HUES6 (cell line): Measurements from ENCODE around the gene GRID1.

Experiments
- H3K27ac ChIP-seq: 2 replicates; pipeline ENCODE4 v1.7.0; 2013; ENCODE audit warnings: low read depth, mild to moderate bottlenecking, low read length, inconsistent platforms
- H3K27me3 ChIP-seq: 2 replicates; pipeline ENCODE4 v1.6.1; 2013; ENCODE audit warnings: low read length; ENCODE audit not compliant: control insufficient read depth, insufficient read depth
- H3K36me3 ChIP-seq: 2 replicates; pipeline ENCODE4 v1.6.1; 2013; ENCODE audit warnings: low read length; ENCODE audit not compliant: control insufficient read depth, insufficient read depth
- H3K4me1 ChIP-seq: 2 replicates; pipeline ENCODE4 v1.6.1; 2013; ENCODE audit warnings: low read length; ENCODE audit not compliant: control insufficient read depth, insufficient read depth
- H3K4me3 ChIP-seq: 2 replicates; pipeline ENCODE4 v1.5.1; 2013; ENCODE audit warnings: low read depth, low read length
- H3K9ac ChIP-seq: one replicate; pipeline ENCODE4 v1.6.1; 2013; ENCODE audit warnings: mild to moderate bottlenecking, low read length
- H3K9me3 ChIP-seq: 2 replicates; pipeline ENCODE4 v1.6.1; 2013; ENCODE audit warnings: low read depth, low read length; ENCODE audit not compliant: control insufficient read depth, insufficient read depth

The GRID1 gene

DNA sequence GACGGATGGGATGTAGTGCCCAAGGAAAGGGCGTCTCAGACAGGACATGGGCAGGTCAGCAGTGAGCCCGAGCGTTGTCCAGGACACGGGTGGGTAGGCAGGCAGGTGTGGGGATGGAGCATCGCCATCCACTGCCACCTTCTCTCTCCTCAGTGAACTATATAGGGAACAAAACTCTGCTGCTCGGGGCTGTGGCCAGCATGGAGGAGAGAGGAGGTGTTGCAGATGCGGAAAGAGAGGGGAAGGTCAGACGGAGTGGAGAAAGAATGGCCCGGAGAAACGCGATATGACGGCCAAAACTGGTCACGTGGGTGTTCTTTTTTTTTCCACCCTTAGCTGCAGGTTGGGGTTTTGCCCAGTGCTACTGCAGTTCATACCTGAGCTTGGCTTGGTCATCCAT is 71.2 kb downstream of the GRID1 start:
- Histone ChIP-seq H3K27ac (no peak overlapping the region), H3K4me1 (peaks cover 17% of the 10 kb centered on the region; the same call in 1 of the 2 replicates), H3K9ac (no peak overlapping the region), H3K27me3 (no peaks in the 10 kb centered on the region), H3K4me3 (no peak overlapping the region), H3K36me3 (no peaks in the 10 kb centered on the region), H3K9me3 (no peaks in the 10 kb centered on the region)

DNA sequence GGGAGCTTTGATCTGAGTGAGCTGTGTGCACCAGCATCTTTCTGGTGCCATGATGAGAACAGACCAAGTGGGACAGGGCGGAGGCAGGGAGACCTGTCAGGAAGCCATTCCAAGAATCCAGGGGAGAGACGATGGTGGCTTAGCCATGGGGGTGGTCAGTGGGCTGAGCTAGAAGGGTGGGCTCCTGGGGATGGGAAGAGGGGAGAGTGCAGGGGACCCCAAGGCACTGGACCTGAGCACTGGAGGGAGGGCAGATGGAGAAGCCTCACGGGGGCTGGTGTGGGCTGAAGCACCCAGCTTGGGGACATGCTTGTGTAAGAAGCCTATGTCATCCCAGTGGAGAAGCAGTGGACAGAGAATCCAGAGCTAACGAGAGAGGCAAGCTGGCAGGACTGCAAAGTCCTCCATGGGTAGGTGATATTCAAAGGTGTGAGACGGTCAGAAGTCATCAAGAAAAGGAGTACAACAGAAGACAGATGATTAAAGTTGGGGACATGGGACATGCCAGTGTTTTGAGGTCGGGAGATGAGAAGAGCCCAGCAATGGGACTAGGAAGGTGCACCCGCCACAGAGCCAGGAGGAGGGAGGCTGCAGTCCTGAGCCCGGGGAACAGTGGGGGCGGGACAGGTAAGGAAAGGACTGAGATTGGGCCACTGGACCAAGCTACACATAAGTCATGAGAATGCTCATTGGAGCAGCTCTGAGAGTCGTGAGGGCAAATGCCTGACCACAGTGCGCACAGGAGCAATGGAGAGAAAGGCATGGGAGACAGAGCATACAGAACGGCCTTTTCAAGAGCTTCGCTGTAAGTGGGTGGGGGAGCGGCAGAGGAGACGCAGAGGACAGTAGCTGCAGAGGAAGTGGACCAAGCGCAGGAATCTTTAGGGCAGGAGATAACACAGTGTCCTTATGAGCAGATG is 72.0 kb downstream of the GRID1 start:
- H3K36me3 ChIP-seq = no peaks in the 10 kb centered on the region
- no peak overlapping the region for H3K9ac ChIP-seq
- H3K27ac ChIP-seq = no peak overlapping the region
- H3K9me3 ChIP-seq = no peaks in the 10 kb centered on the region
- H3K4me3 ChIP-seq = no peak overlapping the region
- no peaks in the 10 kb centered on the region for H3K27me3 ChIP-seq
- peaks cover 17% of the 10 kb centered on the region; the same call in 1 of the 2 replicates for H3K4me1 ChIP-seq

DNA sequence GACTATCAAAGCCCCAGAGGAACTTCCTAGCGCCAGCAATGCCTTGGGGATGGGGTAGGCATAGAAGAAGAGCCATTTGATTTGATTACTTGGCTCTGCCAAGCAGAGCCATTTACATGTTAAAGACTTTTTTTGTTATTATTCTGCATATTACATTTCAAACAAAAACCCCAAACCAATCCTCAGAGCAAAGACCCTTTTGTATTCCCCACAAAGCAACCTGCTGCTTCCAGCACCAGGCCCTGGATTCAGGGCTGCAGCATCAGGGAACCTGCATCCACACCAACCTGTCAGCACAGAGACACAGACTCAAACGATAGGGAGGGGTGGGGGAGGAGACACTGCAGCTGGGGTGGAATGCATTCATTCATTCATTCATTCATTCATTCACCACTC is 73.2 kb downstream of the GRID1 start:
- no peak overlapping the region for H3K27ac ChIP-seq

DNA sequence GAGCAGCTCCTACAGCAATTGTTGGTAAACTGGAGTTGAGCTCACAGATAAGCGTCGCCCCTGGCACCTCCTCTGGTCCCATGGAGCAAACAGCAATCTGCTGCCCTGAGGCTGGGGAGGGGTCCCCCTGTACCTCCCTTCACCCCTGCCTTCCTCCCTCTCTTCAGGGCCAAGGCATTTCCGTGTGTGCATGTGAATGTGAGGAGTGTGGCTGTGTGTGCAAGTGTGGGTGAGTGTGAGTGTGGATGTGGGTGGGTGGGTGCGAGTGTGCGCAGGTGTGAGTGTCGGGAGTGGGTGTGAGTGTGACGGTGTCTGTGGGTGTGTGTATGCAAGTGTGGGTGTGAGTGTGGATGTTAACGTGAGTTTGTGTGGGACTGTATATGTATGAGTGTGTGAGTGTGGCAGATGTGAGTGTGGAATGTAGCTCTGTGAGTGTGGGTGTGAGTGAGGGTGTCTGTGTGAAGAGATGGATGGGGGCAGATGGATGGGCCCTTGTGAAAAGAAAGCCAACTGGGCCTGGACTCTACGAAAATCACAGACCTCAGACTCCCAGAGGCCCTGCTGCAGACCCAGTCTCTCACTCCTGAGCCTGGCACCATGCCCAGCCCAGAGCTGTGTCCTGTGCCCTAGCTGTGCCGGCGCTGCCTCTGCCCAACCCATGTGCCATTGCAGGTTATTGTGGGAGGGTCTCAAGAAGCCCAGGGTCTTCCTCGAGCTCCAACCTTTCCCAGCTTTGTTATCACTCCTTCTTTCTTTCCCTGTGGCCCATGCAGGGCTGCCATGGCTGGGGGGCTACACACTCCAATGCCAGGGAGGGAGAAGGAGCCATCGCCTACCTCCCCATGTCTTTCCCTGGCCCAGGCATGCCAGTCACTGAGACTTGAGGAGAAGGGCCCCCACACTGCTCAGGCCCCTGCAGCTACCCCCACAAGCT is 73.9 kb downstream of the GRID1 start:
- H3K27ac ChIP-seq = no peak overlapping the region

More for the DNA sequence above, 73.2 kb downstream of the GRID1 start:
- no peaks in the 10 kb centered on the region for H3K27me3 ChIP-seq
- H3K36me3 ChIP-seq = no peaks in the 10 kb centered on the region
- no peak overlapping the region for H3K4me3 ChIP-seq
- no peaks in the 10 kb centered on the region for H3K9me3 ChIP-seq
- no peak overlapping the region for H3K9ac ChIP-seq
- peaks cover 17% of the 10 kb centered on the region; the same call in 1 of the 2 replicates for H3K4me1 ChIP-seq

DNA sequence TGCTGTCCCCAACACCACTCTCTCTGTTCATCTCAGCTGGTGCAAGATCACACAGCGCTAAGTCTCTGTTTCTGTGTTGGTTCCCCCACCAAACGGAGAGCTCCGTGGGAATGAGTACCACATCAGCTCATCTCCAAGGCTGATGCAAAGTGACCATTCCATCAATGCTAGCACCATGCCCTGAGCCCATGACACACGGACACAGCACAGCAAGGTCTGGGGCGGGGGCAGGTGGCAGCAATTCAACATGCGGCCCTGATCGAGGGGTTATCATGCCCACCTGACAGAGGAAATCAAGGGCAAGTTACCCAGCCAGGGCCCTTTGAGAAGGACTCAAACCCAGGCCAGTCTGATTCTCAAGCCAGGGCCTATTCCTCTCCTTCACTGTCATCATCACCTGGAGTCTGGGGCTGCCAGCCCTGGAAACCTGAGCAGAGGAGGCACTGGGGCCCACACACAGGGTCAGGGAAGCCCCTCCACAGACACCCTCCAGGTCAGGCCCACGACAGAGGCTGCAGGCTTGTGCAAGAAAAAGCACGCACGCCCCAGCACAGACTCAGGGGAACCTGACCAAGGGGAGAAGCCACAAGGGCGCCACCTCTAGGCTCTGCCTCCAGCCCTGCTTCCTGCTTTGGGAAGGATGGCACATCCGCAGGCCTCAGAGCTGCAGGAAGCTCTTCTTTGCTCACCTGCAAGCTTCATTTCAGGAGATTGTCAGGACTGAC is 74.8 kb downstream of the GRID1 start:
- no peaks in the 10 kb centered on the region for H3K9me3 ChIP-seq
- H3K27me3 ChIP-seq = no peaks in the 10 kb centered on the region

More for the DNA sequence above, 73.9 kb downstream of the GRID1 start:
- Histone ChIP-seq H3K27me3 (no peaks in the 10 kb centered on the region), H3K4me3 (no peak overlapping the region), H3K4me1 (peaks cover 17% of the 10 kb centered on the region; the same call in 1 of the 2 replicates), H3K36me3 (no peaks in the 10 kb centered on the region), H3K9ac (no peak overlapping the region), H3K9me3 (no peaks in the 10 kb centered on the region)

DNA sequence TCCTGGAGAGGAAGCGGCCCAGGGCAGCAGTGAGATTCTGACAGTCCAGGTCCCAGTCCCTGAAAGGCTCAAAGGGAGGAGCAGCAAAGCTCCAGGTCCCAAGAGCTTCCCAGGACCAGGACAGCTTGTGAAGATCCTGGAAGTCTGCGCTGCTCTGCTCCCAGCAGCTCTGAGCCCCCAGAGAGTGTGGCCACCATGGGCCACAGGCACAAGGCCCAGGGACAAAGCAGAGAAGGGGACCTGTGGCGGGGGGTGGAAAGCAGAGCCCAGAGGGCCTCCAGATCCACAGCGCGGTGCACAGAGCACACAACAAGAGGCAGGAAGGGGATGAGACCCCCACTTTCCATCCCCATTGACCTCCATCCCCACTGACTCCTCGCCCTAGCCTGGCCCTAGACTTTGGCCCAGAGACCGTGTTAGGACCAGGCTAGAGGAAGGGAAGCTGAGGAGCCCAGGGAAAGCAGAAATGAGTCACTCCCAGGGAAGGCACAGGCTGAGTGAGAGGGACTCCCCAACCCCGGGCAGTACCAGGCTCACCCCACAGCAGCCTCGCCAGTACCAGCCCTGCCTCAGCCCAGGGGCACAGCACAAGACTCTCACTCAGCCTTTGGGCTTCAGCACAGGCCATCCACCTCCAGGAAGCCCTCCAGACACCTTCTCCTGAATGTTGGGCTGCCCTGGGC is 75.5 kb downstream of the GRID1 start:
- no peaks in the 10 kb centered on the region for H3K36me3 ChIP-seq
- H3K27me3 ChIP-seq = no peaks in the 10 kb centered on the region
- H3K4me3 ChIP-seq = no peak overlapping the region
- H3K9me3 ChIP-seq = no peaks in the 10 kb centered on the region
- peaks cover 17% of the 10 kb centered on the region; the same call in 1 of the 2 replicates for H3K4me1 ChIP-seq
- no peak overlapping the region for H3K27ac ChIP-seq
- H3K9ac ChIP-seq = no peak overlapping the region

More for the DNA sequence above, 74.8 kb downstream of the GRID1 start:
- H3K4me3 ChIP-seq = no peak overlapping the region
- H3K9ac ChIP-seq = no peak overlapping the region
- H3K36me3 ChIP-seq = no peaks in the 10 kb centered on the region
- H3K27ac ChIP-seq = no peak overlapping the region
- peaks cover 17% of the 10 kb centered on the region; the same call in 1 of the 2 replicates for H3K4me1 ChIP-seq

DNA sequence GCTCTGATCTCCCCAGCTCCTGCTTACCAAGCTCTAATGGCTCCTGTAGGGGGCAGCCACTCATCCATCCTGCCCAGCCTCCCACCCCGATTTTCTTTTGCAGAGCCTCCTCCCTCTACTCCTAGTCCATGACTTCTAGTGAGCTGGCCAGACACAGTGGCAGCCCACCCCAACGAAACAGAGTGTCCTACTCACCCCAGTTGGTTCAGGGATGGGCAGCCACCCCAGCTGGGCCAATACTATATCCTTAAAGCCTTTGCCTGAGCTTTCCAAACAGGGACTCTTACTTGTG is 77.1 kb downstream of the GRID1 start:
- H3K36me3 ChIP-seq = no peaks in the 10 kb centered on the region
- H3K27ac ChIP-seq = no peak overlapping the region
- H3K9me3 ChIP-seq = no peaks in the 10 kb centered on the region
- H3K4me3 ChIP-seq = no peak overlapping the region
- peaks cover 17% of the 10 kb centered on the region; the same call in 1 of the 2 replicates for H3K4me1 ChIP-seq
- no peak overlapping the region for H3K9ac ChIP-seq
- no peaks in the 10 kb centered on the region for H3K27me3 ChIP-seq

DNA sequence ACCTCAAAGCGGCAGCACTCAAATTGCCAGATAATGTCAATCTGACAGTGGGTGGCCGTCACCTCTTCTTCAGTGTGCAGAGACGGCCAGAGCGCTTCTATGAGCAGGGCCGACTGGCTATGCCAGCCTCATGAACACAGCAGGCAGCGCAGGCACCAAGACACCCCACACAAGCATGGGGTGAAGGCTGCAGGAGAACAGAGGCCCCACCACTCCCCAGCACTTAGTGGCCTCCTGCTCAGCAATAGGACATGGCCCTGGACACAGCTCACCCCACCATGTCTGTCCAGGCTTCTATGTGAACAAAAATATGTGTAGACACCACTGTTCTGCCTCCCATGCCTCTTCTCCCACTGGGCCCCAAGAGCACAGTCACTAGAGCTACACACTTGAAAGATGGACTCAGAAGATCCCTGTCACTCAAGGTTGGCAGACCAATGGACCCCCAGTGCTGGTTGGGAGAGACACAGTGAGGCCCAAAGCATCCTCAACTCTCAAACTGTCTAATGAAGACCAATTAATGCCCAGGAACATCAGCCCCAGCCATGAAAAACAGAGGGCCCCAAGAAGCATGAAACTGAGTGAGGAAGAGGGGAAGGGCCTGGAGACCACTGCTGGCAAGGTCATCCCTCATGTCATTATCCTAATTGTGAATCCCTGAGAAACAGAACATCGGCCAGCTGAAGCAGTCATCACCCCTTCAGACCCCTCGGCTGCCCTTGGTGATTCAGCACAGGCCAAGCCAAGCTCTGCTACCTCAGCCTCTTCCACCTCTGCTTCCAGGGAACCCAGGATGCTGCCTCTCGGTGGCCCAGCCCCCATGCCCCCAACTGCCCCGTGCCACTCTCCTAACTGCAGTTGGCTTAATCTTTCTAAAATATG is 77.7 kb downstream of the GRID1 start:
- no peaks in the 10 kb centered on the region for H3K36me3 ChIP-seq
- H3K9ac ChIP-seq = no peak overlapping the region
- no peak overlapping the region for H3K27ac ChIP-seq
- H3K4me3 ChIP-seq = no peak overlapping the region
- no peaks in the 10 kb centered on the region for H3K9me3 ChIP-seq
- no peaks in the 10 kb centered on the region for H3K27me3 ChIP-seq
- peaks cover 12% of the 10 kb centered on the region; the same call in 1 of the 2 replicates for H3K4me1 ChIP-seq

DNA sequence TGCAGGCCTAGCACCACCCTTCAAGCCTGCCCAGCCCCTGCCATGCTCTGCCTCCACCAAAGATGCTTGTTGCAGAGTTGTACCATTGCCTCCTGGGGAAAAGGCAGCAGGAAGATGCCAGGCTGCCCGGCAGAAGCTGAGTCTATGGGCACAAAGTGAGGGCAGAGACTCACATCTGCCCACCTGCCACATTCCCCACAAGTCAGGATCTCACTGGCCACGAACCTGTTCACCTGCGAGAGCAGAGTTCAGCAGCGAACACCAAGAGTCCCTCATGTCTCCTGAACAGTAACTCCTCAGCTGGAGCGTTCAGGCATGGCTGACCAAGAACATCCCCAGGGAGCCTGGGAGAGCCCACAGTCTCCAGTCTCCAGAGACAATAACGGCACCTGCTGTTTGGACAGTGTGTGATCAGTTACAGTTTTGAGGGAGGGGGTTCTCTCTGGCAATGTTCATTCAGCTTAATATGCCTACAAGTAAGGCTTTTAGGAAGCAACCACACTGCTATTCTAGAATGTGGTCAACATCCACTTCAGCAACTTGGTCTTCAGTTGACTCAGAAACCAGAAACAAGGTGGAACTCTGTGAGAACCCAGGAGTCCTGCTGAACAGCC is 78.5 kb downstream of the GRID1 start:
- Histone ChIP-seq H3K36me3 (no peaks in the 10 kb centered on the region), H3K27me3 (no peaks in the 10 kb centered on the region), H3K9ac (no peak overlapping the region), H3K4me3 (no peak overlapping the region), H3K4me1 (peaks cover 8% of the 10 kb centered on the region; the same call in 1 of the 2 replicates), H3K9me3 (no peaks in the 10 kb centered on the region), H3K27ac (no peak overlapping the region)
